Inflammatory macrophage treated with lipopolysaccharide for 4 hours (primary cell): ENCODE results near the gene TANGO6.
"Not testable (repeated sequence)": the region's sequence is repeated elsewhere in the genome, so short reads cannot be mapped to it uniquely, and the experiment has no call there.

ENCODE experiments used
- DNase-seq: peaks from one replicate; pipeline ENCODE4 v3.0.0-alpha.2; 2020

TANGO6 gene

DNA sequence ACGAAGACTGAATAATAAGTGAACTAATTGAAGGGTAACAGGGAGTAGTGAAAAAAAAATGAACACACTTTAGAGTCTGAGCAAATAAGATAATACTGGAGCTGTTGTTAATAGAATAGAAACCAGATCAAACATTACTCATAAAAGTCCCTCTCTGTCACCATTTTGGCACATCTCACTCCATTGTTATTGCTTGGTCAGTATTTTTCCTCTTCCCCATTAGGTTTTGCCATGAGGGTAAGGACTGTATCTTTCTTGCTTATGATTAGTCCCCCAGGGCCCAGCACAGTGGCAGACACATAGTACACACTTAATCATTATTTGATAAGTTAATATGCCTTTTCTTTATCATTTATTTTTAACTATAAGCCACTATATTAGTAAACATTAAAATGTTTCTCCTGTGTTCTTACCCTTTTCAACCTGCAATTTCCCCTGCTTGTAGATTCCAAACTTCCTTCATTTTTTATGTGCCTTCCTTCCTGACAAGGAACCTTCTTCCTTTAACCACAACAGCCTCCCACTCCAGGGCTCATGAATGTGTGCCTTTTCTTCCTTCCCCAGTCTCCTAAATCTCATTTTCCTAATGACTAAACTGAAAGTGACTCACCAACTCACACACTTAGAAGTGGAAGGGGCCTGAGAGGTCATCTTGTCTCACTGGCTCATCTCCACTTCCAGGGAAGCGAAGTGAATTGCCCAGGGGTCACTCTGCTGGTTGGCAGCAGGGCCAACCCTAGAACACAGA is 173.9 kb downstream of the TANGO6 start:
- DNase-seq = peak; percentile 85

DNA sequence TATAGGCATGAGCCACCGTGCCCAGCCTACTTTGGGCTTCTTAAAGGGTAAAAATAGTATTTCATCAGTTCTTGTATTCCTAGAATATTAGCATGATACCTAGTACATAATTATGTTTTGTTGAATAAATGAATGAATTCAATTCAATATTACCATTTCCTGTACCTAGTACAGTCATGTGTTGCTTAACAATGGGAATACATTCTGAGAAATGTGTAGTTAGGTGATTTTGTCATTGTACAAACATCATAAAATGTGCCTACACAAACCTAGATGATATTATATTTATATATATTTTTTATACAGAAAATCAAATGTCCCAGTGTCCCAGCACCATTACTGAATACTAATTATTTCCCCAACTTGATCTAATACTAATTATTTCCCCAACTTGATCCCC is 176.5 kb downstream of the TANGO6 start:
- DNase-seq = no peak

GRCh38 chr16:69029121-69029520 is 185.8 kb downstream of the TANGO6 start:
- DNase-seq = no peak

DNA sequence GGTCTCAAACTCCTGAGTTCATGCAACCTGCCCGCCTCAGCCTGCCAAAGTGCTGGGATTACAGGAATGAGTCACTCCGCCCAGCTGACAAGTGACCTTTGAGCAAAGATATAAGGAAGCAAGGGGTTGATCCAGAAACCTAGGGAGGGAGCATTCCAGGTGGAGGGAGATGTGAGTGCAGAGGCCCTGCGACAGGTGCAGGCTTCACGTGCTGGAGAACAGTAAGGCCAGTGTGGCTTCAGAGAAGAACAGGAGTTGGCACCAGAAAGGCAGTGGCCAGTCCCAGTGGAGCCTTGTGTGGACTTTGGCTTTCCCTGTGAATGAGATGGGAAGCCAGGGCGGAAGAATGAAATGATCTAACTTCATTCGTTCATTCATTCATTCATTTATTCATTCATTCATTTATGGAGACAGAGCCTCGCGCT is 188.6 kb downstream of the TANGO6 start:
- no peak for DNase-seq

DNA sequence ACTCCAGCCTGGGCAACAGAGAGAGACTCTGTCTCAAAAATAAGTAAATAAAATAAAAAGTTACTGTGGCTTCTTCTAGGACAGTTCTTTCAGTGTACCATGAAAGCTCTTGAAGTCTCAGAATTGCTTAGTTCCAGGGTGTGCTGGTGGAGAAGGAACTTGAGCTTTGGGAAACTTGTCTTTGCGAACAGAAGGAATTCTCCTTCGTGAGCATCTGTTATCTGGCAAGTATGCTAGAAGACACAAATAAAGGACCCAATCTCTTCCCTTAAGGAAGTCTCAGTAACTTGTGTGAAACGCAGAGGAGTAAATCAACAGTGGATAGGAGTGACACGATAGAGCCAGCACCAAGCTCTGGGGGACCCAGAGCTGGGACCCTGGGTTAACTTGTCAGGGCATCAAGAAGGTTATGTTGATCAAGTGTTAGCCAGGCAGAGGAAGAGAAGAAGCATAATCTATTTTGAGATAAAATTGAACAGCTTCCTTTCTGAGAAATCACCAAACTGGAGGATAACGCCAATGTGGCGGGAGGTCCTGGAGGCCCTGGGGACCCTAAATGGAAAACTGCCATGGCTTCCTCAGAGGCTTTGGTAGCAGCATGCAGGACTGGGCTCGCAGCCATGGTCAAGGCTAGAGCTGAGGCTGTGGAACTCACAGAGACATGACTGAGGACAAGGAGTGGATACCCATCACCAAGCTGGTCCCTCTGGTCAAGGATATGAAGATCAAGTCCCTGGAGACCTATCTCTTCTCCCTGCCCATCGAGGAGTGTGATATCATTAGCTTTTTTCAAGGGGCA is 190.0 kb downstream of the TANGO6 start:
- no peak for DNase-seq

- DNase-seq = no peak
Measured at GRCh38 chr16:69035375-69035774, 192.0 kb downstream of the TANGO6 start.

- DNase-seq = no peak
Measured at GRCh38 chr16:69036399-69037091, 193.2 kb downstream of the TANGO6 start.

- no peak for DNase-seq
Measured at GRCh38 chr16:69037373-69038160, 194.2 kb downstream of the TANGO6 start.

DNA sequence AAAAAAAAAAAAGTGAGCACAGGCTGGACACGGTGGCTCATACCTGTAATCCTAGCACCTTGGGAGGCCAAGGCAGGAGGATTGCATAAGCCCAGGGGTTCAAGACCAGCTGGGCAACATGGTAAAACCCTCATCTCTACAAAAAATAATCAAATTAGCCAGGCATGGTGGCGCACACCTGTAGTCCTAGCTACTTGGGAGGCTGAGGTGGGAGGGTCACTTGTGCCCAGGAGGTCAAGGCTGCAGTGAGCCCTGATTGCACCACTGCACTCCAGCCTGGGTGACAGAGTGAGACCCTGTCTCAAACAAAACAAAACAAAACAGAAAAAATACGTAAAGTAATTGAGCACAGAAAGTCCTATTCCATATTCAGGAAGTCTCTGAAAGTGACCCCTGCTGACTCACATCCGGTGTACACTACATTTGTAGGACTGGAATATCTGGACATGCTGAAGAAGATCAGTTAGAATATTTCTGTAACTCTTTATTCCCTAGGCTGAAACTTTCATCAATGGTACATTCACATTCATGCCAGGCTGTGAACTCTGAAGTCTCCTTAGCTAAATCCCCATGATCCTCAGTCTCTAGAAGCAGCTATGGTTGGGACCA is 196.1 kb downstream of the TANGO6 start:
- no peak for DNase-seq

- no peak for DNase-seq
Measured at GRCh38 chr16:69040144-69040909, 197.0 kb downstream of the TANGO6 start.

DNA sequence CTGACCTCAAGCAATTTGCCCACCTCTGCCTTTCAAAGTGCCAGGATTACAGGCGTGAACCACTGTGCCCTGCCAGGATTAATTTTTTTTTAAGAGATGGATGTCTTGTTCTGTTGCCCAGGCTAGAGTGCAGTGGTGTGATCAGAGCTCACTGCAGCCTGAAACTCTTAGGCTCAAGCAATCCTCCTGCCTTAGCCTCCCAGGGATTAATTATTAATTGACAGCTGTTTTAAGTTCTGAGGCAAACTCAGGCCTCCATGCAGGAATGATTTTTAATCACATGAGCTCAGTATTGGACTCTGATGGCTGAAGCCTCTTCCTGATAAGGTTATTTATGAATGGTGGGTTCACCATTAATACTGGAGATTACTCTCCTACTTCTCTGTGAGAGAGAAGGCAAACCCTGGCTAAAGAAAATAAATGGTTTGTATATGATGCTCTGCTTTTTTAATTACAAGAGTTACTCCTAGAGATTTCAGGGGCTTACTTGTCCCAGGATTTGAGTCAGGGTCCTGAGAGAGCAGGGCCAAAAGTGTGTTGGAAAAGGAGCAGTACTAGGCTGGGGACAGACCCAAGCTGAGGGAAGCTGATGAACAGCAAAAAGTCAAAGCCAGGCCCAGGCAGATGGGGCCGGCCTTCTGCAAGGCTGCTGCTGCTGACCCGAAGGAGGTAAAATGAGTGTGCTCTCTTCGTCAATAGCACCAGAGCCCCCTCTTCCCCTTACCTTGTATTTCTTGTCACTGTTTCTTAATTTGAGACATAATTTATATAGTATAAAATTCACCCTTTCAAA is 205.2 kb downstream of the TANGO6 start:
- no peak for DNase-seq

DNA sequence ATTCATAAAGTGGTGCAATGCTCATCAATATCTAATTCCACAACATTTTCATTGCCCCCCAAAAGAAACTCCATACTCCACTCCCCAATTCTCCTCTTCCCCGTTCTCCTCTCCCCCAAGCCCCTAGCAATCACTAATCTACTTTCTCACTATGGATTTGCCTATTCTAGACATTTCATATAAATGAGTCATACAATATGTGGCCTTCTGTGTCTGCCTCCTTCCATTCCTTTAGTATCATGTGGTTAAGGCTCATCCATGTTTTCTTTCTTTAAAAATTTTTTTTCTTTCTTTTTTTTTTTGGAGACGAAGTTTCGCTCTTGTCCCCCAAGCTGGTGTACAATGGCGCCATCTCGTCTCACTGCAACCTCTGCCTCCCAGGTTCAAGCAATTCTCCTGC is 205.8 kb downstream of the TANGO6 start:
- DNase-seq = no peak

DNA sequence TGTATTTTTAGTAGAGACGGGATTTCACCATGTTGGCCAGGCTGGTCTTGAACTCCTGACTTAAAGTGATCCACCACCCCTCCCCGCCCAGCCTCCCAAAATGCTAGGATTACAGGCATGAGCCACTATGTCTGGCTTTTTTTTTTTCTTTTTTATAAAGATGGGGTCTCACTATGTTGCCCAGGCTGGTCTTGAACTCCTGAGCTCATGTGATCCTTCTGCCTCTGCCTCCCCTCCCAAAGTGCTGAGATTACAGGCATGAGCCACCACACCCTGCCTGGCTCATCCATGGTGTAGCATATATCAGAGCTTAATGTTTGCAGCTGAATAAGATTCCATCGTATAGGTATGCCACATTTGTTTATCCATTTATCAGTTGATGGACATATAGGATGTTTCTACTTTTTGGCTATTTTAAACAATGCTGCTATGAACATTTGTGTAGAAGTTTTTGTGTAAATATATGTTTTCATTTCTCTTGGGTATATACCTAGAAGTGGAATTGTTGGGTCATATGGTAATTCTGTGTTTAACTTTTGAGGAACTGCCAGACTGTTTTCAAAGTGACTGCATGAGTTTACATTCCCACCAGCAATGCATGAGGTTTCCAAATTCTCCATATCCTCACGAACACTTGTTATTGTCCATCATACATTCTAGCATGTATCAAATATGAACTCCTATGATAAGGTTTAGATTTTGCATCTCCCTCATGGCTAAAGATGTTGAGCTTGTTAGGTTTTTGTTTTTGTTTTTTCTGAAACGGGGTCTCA is 206.5 kb downstream of the TANGO6 start:
- no peak for DNase-seq

- not testable (repeated sequence) for DNase-seq
Measured at GRCh38 chr16:69051517-69051830, 208.1 kb downstream of the TANGO6 start.

DNA sequence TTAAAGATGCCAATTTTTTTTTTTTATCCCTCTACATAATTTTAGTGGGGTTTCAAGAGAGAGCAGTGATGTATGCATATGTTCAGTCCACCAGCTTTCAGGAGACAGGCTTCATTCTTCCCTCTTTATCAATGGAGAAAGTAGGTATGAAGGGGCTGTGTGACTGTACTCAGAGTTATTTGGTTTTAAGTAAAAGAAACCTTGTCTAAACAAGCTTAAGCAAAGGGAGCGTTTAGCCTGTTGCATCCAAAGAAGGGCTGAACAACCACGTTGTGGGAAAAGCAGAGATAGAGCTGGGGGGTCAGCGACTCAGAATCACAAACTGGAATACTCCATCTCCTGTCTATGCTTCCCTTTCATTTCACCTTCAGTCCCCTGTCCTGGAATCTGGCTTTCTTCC is 211.7 kb downstream of the TANGO6 start:
- DNase-seq = no peak

- DNase-seq = no peak
Measured at GRCh38 chr16:69055980-69056379, 212.6 kb downstream of the TANGO6 start.

GRCh38 chr16:69056421-69056820 is 213.1 kb downstream of the TANGO6 start:
- peak; percentile 60 for DNase-seq

GRCh38 chr16:69057400-69058378 is 214.4 kb downstream of the TANGO6 start:
- peak; percentile 42 for DNase-seq

GRCh38 chr16:69063491-69063890 is 220.2 kb downstream of the TANGO6 start:
- DNase-seq = not testable (repeated sequence)
